ENCODE results near the gene KLHL29.

Gene KLHL29

DNA sequence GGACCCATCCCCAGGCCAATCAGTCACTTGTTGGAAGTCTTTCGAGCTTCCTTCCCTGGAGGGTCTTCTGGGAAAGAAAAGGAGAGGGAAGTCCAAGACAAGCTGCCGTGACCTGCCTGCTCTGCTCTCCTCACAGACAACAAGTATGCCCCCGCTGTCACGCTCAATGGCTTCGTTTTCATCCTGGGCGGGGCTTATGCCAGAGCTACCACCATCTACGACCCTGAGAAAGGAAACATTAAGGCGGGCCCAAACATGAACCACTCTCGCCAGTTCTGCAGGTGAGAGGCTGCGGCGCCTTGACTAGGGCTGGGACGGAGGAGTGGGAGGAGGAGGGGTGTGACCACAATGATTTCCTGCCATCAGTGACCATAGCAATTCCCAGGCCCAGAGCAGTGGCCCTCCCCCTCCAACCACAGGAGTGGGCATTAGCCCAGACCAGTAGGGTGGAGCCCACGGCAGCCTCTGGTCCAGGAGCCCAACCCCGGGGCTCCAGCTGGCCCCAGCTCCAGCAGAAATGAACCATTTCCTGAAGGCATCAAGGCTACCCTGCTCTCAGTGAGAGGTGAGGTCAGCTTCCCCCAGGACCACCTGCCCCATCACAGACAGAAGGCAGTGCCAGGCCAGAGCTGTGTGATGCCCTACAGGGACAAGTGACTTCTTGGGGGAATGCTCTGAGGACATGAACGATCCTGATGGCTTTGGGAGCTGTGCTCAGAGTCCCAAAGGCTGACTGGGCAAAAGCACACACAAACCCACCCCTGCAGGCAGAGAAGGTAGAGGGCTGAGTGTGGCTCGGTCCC is 318.8 kb downstream of the KLHL29 start:
- Histone ChIP-seq H3K4me1 (ENCODE audit: control insufficient read depth, low read length) (no peaks in the 10 kb centered on the region), H3K9me2 (replicated peaks; ENCODE audit: control insufficient read depth, low read length) (no peaks in the 10 kb centered on the region), H3K27me3 (ENCODE audit: control insufficient read depth, low read length) (no peaks in the 10 kb centered on the region), H3K4me2 (ENCODE audit: low read length) (no peak overlapping the region), H3K4me3 (ENCODE audit: low read length) (no peak overlapping the region), H3K27ac (ENCODE audit: low read depth, low read length) (no peak overlapping the region), H4K20me1 (ENCODE audit: control insufficient read depth, insufficient read depth, low read depth, low read length) (no peaks in the 10 kb centered on the region), H3K79me2 (ENCODE audit: control insufficient read depth, low read length) (no peaks in the 10 kb centered on the region), H3F3A (ENCODE audit: control insufficient read depth, insufficient read depth) (no peaks in the 10 kb centered on the region), H3K9me3 (ENCODE audit: control insufficient read depth, insufficient read depth, low read length) (no peaks in the 10 kb centered on the region), H3K36me3 (ENCODE audit: control insufficient read depth, low read length) (no peaks in the 10 kb centered on the region)
- TF ChIP-seq, protein P1, sequence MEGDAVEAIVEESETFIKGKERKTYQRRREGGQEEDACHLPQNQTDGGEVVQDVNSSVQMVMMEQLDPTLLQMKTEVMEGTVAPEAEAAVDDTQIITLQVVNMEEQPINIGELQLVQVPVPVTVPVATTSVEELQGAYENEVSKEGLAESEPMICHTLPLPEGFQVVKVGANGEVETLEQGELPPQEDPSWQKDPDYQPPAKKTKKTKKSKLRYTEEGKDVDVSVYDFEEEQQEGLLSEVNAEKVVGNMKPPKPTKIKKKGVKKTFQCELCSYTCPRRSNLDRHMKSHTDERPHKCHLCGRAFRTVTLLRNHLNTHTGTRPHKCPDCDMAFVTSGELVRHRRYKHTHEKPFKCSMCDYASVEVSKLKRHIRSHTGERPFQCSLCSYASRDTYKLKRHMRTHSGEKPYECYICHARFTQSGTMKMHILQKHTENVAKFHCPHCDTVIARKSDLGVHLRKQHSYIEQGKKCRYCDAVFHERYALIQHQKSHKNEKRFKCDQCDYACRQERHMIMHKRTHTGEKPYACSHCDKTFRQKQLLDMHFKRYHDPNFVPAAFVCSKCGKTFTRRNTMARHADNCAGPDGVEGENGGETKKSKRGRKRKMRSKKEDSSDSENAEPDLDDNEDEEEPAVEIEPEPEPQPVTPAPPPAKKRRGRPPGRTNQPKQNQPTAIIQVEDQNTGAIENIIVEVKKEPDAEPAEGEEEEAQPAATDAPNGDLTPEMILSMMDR (IDR thresholded peaks at IDR 0.05; ENCODE audit: low read depth, low read length, poor library complexity, severe bottlenecking) = no peak
- TF ChIP-seq EZH2phosphoT487 (IDR thresholded peaks at IDR 0.05; ENCODE audit: borderline replicate concordance, low read length) = no peak

DNA sequence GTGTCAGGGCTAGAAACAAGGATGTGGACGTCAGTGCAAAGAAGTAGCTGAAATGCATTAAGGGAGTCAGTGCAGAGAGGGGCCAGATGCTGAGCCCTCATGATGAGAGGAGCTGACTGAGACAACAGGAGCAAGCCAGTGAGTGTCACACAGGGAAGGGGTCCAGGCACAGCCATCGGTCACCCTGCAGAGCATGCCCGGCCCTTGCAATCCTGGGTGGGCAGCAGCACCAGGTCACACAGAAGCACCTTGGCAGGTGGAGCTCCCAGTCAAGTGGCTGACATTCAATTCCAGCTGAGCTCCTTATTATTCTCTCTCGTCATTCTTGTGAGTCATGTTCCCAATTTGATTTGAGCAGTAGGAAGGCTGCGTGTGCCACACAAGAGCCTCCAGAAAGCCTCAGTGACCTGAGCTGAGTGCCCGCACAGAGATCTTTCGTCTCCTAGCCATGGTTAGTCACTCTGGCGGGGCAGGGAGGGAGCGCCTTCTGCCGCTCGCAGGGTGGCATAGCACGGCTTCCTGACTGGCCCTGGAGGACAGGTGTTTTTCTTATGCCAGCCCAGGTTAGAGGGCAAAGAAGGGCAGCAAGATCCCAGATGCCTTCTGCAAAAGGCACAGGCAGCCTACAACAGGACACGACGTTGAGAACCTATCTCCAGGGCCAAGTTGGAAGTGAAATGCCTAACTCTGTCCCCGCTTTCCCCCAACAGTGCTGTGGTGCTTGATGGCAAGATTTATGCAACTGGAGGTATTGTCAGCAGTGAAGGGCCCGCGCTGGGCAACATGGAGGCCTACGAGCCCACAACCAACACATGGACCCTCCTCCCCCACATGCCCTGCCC is 321.0 kb downstream of the KLHL29 start:
- H3K4me1 ChIP-seq (ENCODE audit: control insufficient read depth, low read length) = no peaks in the 10 kb centered on the region
- no peak overlapping the region for H3K27ac ChIP-seq (ENCODE audit: low read depth, low read length)

DNA sequence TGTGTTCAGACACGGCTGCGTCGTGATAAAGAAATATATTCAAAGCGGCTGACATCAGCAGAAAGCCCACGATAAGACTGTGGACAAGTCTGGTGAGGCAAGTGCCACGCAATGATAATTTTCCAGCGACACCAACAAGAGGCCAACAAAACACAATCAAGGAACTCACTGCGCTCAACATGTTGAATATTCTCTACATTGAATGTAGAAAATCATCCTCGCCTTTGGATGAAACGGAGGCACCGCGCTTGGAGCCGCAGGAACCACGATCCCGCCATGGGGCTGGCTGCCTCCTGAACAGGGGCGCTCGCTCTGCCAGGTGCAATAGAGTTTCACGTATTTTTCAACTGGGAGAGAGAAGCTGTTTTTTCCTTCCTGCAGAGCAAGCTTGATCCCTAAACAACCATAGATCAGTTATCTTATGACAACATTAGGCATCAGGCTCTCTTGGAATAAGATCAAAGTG is 321.7 kb downstream of the KLHL29 start:
- Histone ChIP-seq H3K27me3 (ENCODE audit: control insufficient read depth, low read length) (no peaks in the 10 kb centered on the region), H3K9me3 (ENCODE audit: control insufficient read depth, insufficient read depth, low read length) (no peaks in the 10 kb centered on the region), H3K79me2 (ENCODE audit: control insufficient read depth, low read length) (no peaks in the 10 kb centered on the region), H3K4me1 (ENCODE audit: control insufficient read depth, low read length) (no peaks in the 10 kb centered on the region), H3K36me3 (ENCODE audit: control insufficient read depth, low read length) (no peaks in the 10 kb centered on the region), H3K9me2 (replicated peaks; ENCODE audit: control insufficient read depth, low read length) (no peaks in the 10 kb centered on the region), H3K4me2 (ENCODE audit: low read length) (no peak overlapping the region), H3K4me3 (ENCODE audit: low read length) (no peak overlapping the region), H3K27ac (ENCODE audit: low read depth, low read length) (no peak overlapping the region), H3F3A (ENCODE audit: control insufficient read depth, insufficient read depth) (no peaks in the 10 kb centered on the region), H4K20me1 (ENCODE audit: control insufficient read depth, insufficient read depth, low read depth, low read length) (no peaks in the 10 kb centered on the region)
- TF ChIP-seq, protein P1 (IDR thresholded peaks at IDR 0.05; ENCODE audit: low read depth, low read length, poor library complexity, severe bottlenecking) = no peak
- no peak for TF ChIP-seq EZH2phosphoT487 (IDR thresholded peaks at IDR 0.05; ENCODE audit: borderline replicate concordance, low read length)

More for the DNA sequence above, 321.0 kb downstream of the KLHL29 start:
- no peaks in the 10 kb centered on the region for H3K79me2 ChIP-seq (ENCODE audit: control insufficient read depth, low read length)
- H3F3A ChIP-seq (ENCODE audit: control insufficient read depth, insufficient read depth) = no peaks in the 10 kb centered on the region
- H3K36me3 ChIP-seq (ENCODE audit: control insufficient read depth, low read length) = no peaks in the 10 kb centered on the region
- H3K9me2 ChIP-seq (replicated peaks; ENCODE audit: control insufficient read depth, low read length) = no peaks in the 10 kb centered on the region
- H3K27me3 ChIP-seq (ENCODE audit: control insufficient read depth, low read length) = no peaks in the 10 kb centered on the region
- no peaks in the 10 kb centered on the region for H3K9me3 ChIP-seq (ENCODE audit: control insufficient read depth, insufficient read depth, low read length)
- TF ChIP-seq, protein P1 (IDR thresholded peaks at IDR 0.05; ENCODE audit: low read depth, low read length, poor library complexity, severe bottlenecking) = no peak
- no peak for TF ChIP-seq EZH2phosphoT487 (IDR thresholded peaks at IDR 0.05; ENCODE audit: borderline replicate concordance, low read length)
- no peak overlapping the region for H3K4me3 ChIP-seq (ENCODE audit: low read length)
- H4K20me1 ChIP-seq (ENCODE audit: control insufficient read depth, insufficient read depth, low read depth, low read length) = no peaks in the 10 kb centered on the region
- H3K4me2 ChIP-seq (ENCODE audit: low read length) = no peak overlapping the region
